22Rv1 (cell line): Measurements from ENCODE around the gene SRF.

Experiments used
- CTCF ChIP-seq: fragments of 450-650 bp; IDR thresholded peaks from 2 replicates; pipeline ENCODE4 v1.5.1; 2017; ENCODE audit warnings: mild to moderate bottlenecking
- ZFX ChIP-seq: fragments of 450-650 bp; IDR thresholded peaks from 2 replicates; pipeline ENCODE4 v1.6.1; 2017; ENCODE audit warnings: antibody characterized with exemption, borderline replicate concordance

GRCh38 chr6:43130429-43130828 is 40.6 kb upstream of the SRF start:
- TF ChIP-seq CTCF (no peak), ZFX (no peak)
